HG03139 (cell line): ENCODE data around the gene MLN.

ENCODE experiments used
- ATAC-seq: cut with Tn5 transposase; IDR thresholded peaks from one replicate; pipeline ENCODE4 v1.9.1; 2021; ENCODE audit not compliant: unreplicated experiment

MLN gene

DNA sequence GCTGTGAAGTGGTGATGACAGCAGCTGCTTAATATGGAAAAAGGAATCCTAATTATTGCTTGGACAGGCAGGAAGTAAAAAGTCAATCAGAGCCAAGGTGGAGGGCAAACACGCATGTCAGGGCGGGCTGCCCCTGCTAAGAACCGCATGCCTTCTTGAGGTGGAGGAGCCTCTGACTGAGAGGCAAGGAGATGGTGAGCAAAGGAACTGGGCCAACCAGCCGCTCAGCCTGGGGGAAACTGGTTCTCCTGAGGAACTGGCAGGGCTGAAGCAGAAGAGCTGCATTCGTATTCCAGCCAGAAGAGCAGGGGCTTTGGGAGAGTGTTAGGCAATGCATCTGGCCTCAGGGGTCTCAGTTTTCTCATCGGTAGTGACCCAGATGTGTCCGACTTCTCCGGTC is 13.1 kb upstream of the MLN start:
- ATAC-seq: no peak

DNA sequence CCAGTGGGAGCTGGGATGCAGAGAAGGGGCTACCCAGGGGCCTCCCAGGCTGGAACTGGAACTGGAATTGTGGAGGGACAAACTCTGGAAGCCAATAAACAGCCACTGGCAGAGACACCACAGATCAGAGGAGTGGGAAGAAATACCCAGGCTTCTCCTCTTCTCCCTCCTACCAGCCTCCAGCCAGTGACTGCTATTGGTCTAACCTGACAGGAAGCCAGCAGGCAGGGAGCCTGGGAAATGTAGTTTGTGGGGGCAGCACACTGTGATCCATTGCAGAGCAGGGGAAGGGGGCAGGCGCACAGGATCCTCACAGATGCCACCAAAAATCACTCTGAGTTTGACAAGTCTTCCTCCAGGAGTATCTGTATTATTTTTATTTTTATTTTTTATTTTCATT is 12.1 kb upstream of the MLN start:
- ATAC-seq: no peak

DNA sequence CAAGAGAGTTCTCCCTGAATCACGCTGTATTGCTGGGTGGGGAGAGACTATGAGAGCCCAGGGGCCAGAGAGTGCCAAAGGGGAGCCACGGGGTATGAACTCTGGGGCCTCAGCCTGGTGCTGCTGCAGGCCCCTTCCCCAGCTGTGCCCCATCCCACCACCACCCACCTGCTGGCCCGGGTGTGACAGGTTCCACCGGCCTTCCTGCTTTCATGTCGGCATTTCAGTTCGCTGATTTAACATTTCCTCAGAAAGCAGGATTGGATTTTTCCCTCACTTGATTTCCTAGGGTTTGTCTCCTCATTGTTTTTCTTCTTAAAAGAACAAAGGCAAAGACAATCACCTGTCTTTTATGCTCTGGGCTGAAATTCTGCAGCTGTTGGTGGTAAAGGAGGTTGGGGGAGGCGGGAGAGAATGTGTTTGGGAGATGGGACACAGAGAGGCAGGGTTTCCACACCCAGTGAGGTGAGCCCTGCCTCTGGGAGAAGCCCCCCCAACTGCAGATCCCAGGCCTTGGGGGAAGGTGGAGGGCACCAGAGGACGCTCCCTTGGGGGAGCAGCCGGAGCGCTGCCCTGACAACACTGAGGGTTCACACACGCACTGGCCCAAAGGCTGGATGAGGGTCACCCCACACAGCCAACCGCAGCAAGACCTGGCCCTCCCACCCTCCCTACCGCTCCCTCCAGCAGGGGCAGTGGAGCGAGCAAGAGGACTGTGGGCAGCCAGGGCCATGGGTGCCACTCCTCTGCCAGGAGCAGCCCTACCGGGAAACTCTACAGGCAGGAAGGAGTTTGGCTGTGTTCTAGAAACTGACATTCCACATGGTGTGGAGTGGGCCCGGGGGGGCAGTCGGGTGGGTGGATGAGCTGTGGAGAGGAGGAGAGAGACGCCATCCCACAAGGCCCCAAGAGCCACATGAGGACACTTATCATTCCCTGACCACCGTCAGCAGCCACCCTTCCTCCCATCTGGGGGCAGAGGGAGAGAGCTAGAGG is 10.5 kb upstream of the MLN start:
- no peak for ATAC-seq

DNA sequence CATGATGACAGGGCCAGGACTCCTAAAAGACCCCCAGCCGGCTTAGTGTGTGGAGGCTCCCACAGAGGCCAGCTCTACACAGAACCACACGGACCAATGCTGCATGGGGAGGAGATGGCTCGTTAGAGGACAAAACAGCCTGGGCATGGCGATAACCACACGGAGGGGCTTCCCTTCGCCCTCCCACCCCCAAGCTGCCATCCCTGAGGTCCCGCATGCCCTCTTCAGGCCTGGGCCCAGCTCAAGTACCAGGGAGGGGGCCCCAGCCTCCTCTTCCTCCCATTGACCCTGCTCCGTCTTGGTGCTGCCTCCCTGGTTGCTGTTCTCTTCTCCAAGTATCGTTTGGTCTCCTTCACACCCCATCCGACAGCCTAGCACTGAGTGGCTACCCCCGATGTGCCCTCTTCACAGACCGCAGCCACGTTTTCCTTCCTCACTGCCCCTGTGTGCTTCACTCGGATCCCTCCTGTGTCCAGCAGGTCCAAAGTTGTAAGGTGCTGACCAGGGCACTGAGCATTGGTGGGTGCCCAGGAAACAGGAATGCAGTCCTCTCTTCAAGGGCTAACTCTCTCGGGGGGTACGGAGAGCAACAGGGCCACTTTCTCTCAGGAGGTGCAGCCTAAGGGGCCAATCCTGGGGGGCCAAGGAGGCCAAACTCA is 9.6 kb upstream of the MLN start:
- ATAC-seq: no peak

DNA sequence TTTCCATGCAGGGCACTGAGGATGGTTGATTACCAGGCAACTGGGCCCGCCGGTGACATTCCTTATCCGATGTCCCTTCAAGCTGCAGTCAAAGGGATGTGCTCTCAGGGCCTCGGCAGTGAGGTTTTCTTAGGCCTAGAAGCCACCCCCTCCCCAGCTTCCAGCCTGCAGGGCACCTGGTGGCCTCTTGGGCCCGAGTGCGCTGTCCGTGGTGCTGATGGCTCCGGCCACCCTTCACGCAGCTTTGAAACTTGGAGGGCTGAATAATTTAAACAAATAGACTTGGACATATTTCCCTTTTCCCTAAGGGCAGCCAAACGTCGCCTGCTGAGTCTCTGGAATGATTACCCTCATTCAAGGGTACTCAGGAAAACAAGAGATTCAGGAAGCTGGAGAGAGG is 8.9 kb upstream of the MLN start:
- no peak for ATAC-seq

DNA sequence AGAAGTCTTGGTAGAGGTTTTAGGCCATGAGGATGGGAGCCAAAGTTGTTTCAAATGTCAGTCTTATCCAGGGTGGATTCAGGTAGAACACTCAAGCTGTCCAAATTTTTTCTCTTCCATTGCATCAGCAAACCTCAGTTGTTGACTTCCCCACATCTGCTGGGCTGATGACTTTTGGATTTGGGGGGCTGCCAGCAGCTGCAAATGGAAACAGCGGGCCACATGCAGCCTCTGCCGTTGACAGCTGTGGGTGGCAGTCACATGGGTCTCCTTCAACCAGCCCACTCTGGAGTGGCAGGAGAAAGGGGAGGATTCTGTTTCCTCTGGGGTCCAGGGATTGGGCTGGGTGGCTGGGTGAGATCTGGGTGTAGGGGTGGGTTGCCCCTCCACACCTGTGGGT is 5.8 kb upstream of the MLN start:
- ATAC-seq: no peak

DNA sequence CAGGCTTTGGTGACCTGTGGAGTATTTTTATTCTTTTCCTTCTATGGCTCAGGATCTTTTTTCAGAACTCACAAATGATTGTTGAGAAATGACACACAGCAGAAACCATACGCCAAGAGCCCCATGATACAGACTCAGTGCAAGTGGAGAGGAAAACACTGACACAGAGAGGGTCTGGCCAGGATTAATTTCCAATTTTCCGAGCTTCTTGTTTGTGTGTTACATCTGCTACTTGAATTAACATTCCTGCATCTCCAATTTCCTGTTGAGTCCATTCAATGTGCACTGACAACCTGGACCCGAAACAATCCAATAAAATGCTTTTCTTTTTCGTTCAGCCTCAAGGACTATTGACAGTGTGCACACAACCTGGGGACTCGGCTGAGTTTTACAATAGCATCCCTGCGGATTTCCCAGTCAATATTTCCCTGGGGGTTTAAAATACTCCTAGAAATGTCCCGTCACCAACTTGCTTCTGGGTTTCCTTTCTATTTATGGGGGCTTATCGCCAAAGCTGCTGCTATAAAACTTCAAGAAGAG is 4.9 kb upstream of the MLN start:
- no peak for ATAC-seq

DNA sequence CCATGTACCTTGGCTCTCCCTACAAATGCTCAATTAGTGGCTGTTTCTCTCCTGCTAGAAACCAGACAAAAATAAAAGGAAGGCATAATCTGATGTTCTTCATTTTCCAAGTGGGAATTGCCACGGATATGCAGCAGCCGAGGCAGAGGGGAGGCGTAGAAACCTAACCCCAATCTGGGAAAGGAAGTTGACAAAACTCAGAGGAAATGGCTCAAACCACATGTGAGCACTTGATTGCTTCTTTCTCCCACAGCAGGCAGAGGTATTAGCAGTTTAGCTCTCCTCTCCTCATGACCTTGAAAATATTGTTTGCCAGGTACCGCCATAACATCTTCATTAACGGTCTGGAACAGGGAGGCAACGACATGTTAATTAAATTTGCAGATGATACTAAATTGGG is 3.8 kb upstream of the MLN start:
- ATAC-seq: no peak

DNA sequence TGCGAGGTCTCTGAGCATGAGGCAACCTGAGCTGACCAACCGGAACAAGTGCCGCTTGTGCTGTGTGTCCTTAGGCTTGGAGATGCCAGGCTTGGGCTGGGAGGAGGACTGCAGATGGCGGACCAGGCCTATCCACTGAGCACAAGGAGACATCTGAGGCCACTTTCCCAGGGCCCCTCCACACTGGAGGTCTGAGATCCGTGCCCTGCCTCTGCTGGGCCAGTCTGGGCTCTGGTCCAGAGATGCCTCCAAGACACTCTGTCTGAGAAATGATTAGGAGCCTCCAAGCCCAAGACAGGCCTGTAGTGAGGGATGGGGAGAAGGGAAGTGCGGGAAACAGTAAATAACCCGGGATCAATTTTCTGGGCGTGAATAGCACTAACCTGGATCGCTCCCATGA is 3.0 kb upstream of the MLN start:
- no peak for ATAC-seq

DNA sequence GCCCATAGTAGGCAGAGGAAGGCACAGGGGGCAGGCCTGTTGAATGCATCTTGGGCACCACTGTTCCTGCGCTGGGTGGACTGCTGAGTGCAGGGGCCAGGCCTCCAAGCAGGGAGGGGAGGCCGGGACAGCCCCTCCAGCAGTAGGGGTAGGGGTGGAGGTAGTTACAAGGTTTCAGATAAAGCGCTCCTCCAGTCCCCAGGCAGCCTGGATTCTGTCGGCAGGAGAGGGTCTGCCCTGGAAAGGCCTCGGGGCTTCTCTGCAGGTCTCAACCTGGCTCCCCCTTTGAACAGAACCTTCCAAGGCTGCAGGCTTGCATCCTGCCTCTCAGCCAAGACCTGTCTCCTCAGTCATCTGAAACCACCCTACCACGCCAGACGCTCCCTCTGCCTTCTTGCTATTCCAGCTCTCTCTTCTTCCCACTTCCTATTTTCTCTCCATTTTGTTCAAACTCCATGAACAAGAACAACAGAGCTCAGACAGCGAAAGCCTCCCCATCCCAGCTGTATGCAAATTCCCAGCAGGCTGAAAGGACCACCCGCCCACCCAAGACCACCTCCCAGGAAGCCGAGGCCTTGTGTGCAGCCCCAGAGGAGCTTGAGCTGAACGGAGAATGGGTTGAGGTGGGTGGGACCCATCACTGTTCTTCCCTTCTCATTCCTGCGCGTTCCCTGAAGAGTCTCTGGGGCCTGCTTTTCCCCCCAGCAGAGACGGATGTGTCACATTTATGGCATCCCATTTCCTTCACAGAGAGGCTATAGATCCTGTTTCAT is 1.4 kb downstream of the MLN start:
- ATAC-seq: no peak

DNA sequence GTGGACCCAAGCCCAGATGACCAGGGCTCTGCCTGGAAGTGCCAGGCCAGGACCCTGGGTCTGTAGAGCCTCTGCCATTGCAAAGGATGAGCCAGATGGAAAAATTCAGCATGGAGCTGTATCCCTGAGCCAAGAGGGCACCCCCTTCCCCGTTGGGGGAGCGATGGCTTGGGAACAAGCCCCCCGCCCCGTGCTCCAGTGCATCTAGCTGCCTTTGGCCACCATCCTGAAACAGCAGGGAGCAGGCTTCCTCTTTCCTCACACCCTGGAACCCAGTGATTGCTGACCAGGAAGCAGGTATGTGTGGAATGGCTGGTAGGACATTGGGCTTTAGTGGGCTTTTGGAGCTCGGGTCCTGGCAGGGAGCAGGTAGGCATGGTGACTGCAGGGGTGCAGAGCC is 2.2 kb downstream of the MLN start:
- ATAC-seq: no peak

DNA sequence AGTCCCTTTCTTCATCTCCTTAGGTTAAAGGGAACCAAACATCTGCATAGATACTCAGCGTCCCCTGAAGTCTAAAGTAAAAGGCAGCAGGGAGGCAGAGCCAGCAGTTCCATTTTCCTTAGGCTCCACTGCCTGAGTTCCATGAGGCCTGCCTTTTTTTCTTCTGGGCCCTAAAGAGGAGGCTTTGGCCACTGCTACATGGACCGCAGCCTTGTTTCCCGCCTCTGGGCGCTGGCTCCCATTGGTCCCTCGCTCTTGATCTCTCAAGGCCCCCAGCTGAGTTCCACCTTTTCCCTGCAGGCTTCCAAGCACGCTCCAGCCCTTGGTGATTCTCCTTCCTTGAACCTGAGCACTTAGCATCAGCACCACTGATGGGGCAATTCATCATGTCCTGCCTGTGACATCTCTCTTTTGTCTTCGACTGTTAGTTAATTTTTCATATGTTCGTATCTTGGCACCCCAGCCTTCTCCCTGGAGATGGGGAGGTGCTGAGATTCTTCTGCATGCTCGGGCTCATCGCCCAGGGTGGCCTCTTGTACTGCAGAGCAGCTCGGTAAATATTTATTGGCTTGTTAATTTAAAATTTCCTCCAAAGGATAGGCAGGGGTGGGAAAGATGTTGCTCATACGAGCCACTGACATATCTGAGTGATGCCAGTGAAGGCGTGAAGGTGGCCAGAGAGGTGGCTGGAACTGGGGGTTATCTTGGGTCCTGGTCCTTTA is 3.4 kb downstream of the MLN start:
- no peak for ATAC-seq

DNA sequence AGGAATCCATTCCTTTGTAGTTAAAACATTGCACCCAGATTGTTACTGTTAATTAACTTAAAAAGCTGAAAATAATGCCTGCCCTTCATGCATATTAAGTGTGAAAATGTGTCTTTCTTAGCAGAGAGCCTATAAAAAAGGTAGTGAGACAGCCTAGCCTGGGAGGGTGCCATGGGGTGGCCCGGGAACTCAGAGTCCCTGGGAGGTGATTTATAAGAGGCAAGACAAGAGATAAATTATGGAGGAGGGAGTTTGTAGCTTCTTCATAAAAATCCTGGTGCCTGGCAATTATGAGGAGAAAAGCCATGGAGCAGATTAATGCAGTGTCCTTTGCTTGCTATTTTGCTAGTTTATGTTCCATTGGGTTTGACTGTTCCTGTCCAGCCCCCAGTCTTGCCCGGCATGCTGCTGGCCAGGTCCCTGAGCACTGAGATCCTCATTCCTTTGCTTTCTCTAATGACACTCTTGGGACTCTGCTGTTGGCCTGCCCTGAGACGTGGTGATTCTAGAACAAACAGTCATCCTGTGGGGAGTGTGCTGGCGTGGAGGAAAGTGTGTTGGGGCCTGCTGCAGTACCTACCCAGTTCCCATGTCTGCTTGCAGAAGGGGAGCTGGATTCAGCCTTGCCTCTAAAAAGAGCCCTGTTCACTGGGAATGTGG is 4.2 kb downstream of the MLN start:
- ATAC-seq: no peak

DNA sequence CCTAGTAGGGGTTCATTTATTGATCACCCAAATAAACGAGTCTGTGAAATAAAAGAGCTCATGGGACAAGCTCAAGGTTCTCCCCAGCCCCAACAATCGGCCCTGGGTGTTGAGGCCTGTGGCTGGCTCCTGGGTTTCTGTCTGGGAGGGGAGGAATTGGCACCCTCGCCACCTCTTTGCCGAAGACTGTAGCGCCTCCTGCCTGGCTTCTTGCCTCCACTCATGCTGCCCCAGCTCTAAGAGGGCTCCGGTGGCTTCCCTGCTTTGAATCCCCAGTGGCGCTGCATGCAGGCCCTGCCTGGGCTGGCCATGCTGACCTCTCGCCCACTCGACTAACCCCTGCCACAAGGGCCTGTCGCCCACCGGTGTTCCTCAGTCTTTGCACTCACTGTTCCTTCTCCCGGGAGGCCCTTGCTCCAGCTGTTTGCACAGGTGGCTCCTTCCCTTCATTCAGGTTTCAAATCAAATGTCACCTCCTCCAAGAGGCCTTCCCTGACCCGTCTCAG is 5.4 kb downstream of the MLN start:
- no peak for ATAC-seq

DNA sequence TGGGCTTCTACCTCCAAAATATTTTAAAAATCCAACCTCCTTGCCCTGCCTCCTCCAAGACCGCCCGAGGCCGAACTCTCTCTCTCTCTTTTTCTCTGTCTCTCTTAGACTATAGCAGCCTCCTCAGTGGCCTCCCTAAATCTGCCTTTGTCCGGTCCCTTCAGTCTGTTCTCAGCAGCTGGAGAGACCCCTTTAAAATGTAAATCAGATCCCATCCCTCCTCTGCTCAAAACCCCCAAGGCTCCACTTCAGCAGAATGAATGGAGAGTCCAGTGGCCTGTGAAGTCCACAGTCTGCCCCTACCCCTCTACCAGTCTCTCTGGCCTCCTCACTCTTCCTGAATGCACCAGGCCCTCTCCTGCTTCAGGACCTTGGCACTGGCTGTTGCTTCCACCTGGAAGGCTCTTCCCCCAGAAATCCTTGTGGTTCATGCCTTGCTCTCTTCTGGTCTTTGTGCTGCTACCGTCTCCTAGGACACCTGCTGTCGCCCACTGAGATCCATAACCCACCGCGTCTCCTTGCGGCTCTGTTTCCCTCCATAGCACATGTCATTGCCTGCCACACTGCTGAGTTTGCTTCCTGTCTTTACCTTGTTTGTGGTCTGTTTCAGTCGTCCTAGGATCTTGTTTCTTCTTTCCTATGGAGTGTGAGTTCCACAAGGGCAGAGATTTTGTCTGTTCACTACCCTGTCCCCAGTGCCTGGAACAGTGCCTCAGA is 6.0 kb downstream of the MLN start:
- ATAC-seq: no peak

DNA sequence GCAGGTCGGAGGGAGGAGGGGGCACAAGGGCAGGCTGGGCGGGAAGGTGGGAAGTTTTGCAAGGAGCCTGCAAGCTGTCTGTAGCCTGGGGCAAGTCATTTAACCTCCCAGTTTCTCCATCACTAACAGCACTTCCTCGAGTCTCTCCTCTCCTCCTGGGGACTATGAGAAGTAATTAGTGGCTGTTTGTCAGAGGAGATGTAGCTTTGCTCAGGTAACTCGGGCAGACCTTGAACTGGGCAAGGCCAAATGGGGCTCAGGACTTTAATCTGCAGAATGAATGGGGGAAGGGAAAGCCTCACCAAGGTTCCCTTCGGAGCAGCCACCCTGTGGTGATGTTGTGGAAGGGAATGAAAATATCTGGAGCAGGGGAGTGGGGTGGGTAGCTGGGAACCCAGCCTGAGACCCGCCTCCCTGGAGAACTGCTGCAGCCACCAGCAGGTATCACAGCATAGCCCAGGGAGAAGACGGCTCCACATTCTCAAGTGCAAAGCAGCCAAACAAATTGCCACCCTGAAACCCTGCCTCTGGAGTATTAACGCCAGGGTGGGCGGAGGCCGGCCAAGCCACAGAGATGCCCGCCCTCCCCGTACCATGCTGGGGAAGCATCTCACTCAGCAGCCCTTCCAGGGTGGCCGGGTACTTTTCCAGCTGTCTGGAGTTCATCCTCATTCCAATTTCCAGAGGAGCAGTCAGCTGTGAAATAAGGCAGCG is 8.7 kb downstream of the MLN start:
- no peak for ATAC-seq

DNA sequence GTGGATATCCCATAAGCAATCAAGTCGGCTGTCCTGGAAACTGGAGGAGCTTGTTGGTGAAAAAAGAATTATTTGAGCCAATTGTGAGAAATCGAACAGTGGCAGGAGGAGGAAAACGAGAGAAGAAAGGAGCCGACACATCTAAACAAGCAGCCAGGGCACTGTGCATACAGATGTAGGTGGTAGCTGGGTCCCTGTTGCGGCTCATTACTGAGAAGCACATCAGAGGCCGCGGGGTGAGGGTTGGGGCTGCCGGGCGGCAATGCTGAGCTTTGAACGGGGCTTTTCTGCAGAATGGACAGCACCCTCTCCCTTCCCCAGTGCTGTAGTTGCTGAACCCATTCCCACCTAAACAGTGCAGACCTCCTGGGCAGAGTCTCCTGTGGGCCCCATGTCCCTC is 10.8 kb downstream of the MLN start:
- ATAC-seq: no peak

DNA sequence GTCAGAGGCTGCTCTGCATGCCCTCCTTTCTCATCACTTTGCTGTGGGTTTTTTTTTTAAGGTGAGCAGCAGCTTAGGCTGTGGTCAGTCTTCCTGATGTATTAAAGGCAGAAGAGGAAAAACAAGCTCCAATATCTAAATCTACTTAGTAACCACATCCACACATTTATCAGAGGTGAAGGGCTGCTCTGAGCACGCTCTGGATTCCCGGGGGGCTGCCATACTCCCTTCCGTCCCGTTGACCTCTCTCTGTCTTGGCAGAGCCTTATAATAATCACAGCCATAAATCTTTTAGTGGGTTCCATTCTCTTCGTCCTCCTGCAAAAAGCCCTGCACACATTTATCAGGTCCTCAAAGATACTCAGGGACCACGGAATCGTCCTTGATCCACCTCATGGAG is 12.2 kb downstream of the MLN start:
- ATAC-seq: no peak

DNA sequence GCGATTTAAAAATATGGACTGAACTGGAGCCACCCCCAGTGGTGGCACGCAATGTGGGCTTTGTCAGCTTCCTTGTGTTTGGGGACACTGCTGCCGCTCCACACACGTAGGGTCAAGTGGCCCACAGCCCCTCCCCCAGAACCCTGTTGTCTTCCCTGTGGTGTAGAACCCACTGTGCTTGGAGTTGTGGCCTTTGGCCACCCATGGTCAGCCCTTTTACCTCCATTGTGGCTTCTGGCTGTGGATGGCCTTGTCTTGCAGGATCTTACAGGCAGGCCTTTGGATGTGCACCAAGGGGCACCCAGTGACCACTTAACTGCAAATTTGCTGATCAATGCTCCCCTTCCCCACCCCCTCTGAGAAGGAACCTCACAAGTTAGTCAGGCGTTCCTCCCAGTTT is 12.9 kb downstream of the MLN start:
- no peak for ATAC-seq
